NT2/D1 (cell line): ENCODE data around the gene AOPEP.

Experiments
- YY1 ChIP-seq: IDR thresholded peaks from 2 replicates; pipeline ENCODE4 v1.6.1; 2011; ENCODE audit not compliant: insufficient read length, insufficient read depth
- ZNF274 ChIP-seq: IDR thresholded peaks from 2 replicates; pipeline ENCODE4 v1.6.1; 2011; ENCODE audit warnings: mild to moderate bottlenecking, low read depth, low read length

DNA sequence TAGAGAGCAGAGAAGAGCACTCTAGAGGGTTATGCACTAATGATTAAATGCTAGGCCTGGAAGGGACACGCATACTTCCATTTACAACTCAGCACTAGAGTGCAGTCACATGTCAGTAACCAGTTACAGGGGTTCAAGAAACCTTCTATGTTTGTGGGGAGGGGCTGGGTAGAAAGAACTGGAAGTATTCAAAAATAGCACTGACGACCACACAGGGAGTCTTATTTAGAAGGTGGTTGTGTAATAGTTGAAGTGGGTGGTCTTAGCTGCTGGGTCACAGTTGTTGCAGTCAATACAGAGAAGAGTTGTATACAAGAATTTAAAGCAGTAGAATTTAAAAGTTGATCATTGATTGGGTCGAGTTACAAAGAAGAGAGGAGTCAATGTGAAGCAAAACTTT, 15.4 kb downstream of the AOPEP start:
- TF ChIP-seq YY1 (no peak), ZNF274 (no peak)
